GM18873 (cell line): ENCODE results near the gene TRAF1.

ENCODE experiments used
- ATAC-seq: cut with Tn5 transposase; IDR thresholded peaks from one replicate; pipeline ENCODE4 v1.9.1; 2021; ENCODE audit warnings: mild to moderate bottlenecking, moderate library complexity, moderate number of reproducible peaks; ENCODE audit not compliant: unreplicated experiment, low FRiP score

Gene TRAF1

DNA sequence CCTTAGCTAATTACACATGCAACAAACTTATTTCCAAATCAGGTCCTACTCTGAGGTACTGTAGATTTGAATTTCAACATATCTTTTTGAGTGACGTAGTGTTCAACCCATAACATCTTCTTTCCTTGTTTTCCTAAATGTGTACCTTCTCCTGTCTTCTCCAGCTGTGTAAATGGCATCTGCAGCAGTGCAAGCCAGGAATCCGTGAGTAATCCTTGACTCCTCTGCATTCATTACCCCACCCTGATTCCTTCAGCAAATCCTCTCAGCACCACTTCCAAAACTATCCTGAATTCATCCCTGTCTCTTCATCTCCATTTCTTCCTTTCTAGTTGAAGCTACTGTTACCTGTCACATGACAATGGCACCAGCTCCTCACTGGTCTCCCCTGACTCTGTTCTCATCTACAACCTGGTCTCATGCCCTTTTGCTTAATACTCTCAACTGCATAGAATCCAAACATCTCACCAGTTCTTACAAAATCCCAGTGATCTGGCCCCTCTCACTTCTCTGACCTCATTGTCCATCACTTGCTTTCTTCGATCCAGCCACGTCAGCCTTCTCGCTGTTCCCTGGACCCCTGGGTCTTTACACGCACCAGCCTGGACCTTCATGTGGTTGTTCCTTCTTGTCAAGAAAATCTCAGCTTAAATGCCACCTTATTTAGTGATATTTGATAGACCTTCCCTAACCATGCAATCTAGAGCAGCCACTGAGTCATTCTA is 14.6 kb upstream of the TRAF1 start:
- ATAC-seq: no peak

GRCh38 chr9:120940573-120940972 is 14.0 kb upstream of the TRAF1 start:
- ATAC-seq: no peak

DNA sequence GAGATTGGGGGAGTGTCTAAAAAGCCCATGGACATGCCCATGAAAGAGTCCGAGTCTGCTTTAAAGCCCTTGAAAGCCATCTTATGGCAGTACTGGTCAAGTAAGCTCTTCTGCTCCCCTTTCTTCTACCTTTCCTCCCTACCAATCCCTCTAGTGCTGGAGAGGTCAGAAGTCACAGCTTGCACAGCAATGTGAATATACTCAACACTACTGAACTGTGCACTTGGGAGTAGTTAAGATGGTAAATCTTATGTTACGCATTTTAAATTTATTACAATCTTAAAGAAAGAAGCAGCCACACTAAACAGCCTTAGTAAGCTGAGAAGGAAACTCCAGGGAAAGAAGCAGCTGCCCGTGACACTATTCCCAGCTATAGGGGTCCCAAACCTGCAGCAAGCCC is 12.3 kb upstream of the TRAF1 start:
- no peak for ATAC-seq

DNA sequence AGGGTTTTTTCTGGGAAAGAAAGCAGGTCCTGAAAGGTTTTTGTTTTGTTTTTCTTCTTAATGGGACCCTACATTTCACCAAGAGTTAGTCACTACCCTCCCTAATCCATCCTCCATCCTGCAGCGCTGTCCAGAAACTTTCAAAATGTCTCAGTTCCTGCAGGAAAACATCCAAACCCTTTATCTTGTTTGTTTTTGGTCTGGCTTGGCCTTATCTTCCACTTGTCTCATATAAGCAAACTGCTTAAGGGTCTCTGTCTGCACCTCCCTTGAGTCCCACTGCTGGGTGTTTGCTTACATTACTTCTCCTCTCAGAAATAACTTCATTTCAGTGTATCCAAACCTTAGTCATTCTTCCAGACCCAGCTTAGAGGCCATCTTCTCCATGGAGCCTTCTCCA is 11.0 kb upstream of the TRAF1 start:
- ATAC-seq: no peak

DNA sequence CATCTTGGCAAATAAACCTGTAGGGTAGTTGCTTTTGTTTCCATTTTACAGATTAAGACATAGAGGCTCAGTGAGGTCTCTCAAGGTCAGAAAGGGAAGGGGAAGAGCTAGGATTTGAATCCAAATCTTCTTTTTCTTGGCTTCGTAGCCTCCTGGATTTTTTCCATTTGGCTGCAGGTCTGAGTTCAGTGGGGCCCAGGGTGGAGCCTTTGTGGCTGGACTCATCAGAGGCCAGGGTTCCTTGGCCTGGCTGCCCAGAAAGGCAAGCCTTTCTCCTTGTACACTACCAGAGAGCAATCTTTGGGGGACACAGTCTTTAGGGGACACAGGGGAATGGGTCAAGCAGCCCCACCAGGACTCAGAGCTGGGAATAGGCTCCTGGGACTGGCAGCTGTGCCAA is 10.5 kb upstream of the TRAF1 start:
- ATAC-seq: no peak

DNA sequence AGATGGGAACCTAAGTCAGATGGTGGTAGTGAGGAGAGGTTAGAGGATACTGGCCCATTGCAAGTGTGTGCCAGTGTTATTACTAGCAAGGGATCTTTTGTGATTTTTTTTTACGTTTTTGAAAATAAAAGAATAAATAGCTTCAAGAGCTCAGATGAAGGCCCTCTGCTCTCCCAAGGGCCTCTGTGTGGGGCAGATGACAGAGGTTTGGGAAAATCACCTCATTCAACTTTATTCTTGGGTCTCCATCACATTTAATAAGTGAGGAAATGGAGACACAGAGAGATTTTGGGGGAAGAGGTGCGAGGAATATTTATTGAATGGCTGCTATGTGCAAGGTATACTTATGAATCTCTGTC is 10.1 kb upstream of the TRAF1 start:
- ATAC-seq: no peak

- peak; percentile 49 for ATAC-seq
These were observed 9.6 kb upstream of the TRAF1 start for GRCh38 chr9:120936011-120936763.

DNA sequence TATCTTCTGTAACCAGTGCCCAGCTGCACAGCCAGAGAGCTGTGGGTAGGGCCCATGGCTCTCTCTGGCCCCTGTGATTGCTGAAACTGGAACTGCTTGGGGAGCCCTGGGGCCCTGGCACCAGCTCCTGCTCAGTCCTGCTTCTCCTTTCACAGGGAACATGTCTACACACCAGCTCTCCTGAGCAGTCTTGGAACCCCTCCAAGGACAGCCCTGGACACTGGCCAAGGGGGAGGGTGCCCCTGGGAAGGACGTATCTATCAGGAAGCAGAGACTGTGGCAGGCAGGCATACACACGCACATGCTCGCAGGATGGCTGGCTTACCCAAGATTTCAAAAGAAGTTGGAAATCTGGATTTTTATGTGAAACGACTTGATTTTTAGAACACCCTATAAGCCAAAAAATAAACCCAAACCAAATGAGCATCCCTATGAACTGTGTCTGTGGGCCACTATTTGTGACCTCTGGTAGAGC is 8.8 kb upstream of the TRAF1 start:
- ATAC-seq: no peak

- ATAC-seq: no peak
These were observed 7.7 kb upstream of the TRAF1 start for GRCh38 chr9:120934281-120934680.

GRCh38 chr9:120933310-120934055 is 6.9 kb upstream of the TRAF1 start:
- no peak for ATAC-seq

DNA sequence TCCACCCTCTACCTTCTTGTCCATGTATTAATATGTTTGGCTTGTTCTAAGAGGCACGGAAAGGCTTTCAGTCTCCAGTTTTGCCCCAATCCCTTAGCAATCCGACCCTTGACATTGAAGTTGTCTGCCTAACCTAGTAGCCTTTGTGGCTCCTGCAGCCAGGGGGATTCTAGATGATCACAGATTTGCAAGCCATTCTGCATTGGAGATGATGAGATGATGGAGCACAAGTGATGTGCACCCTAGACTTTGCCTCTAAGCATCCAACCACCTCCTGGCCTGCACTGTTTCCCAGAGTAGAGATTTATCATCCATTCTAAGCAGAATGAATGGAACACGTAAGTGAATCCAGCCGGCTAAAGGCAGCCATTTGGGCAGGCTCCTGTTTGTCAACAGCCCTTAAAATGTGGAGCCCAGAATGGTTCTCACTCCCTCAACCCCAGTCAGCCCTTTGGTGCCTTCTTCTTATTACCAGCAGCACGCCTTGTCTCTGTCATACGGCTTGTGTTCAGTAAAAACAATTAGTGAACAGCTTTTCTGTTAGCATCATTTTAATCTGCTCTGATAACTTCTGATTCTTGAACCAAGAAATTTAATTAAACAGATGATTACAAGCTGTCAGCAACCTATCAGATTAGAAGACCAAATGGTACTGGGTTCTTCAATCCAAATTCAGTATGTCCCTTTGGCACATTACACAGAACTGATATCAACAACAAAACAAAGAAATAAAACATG is 5.7 kb upstream of the TRAF1 start:
- no peak for ATAC-seq

- peak; percentile 43 for ATAC-seq
These were observed 4.9 kb upstream of the TRAF1 start for GRCh38 chr9:120931231-120932085.

- no peak for ATAC-seq
These were observed 2.7 kb upstream of the TRAF1 start for GRCh38 chr9:120929229-120929791.

GRCh38 chr9:120928483-120929228 is 2.1 kb upstream of the TRAF1 start:
- no peak for ATAC-seq

DNA sequence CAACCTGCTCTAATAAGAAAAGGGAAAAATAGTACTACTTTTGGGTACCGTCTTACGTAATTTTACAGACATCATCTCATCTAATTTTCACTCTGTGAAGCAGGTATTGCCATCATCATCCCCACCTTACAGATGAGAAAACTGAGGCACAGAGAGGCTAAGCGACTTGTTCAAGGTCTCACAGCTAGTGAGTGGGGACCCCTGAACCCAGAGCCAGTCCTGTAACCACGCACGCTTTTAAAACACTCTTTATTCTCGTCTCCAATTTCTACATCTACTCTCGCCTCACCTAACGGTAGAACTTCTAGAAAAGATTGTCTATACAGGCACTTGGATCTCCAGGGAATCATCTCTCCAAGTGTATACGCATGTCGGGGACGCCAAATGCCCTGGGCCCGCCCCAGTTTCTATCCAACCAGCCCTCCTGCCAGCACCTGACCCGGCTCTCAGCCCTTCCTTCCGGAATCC is 1.5 kb upstream of the TRAF1 start:
- no peak for ATAC-seq

DNA sequence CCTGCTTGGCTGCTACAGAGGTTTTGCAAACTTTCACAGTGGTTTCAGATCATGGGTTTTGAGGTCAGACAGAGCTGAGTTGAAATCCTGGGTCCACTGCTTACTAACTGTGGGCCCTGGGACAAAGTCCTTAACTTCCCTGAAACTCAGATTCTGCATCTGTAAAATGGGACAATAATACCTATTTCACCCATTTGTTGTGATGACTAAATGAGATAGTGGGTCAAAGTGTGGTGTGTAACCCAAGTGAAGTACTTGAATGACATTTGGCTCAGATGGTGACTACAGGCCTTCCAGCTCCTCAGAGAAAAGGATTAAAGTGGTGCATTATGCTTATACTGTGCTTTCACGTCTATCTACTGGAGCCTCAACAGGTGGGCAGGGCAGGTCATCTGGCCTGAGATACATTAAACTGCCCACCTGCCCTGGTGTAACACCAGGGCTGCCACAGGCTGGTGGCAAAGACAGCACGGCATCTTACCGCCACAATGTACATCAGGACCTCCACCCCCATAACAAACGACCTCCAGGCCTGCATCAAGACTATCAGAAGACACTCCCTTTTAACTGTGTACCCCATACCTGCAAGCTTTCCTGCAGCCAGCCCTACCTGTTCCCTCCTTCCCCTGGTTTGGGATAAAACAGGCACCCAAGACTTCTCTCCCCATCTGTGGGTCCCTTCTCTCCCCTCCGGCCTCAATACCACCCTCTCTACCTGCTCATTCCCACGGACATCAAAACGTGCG is 846 bp upstream of the TRAF1 start:
- ATAC-seq: no peak

DNA sequence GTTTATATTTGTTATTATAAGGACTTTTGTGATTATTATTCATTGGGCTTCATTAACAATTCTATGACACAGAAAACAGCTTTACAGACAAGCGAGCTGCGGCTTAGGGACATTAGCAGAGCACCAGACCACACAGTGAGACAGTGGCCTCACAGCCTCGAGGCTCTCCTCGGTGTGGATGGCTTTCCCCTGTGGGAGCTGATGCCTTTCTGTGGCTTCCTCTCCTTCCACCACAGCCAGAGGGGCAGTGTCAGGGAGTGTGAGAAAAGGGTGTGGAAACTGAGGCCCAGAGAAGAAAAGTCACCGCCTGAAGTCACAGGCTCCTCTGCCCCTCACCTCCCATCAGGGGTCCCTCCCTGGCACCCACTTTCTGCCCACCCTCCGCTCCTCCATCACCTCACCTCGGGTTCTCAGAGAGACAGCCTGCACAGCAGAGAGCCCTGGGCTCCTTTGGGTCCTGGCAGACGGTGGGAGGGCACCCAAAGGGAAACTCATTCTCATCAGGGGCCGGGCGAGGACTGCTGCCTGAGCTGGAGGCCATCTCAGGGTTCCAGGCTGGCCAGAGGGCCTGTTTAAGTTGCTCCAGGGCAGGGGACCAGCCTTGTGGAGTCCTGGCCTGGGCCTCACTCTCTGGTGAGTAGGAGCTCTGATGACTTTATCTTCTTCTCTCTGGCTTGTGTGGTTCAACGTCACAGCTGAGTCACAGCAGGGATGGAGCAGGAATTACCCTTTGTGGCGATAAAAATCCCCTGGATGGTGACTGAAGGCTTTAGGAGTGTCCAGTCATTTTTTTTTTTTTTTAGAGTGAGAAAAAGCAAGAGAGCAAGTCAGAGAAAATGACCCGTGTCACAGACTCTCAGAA is 830 bp downstream of the TRAF1 start:
- ATAC-seq: peak; percentile 46
